GM12891 (cell line): ENCODE measurements around the gene PCBP3.

Experiments used
- POLR2A ChIP-seq: IDR thresholded peaks from 2 replicates; pipeline ENCODE4 v1.6.1; 2011; ENCODE audit warnings: low read depth, low read length, control low read depth
- SPI1 ChIP-seq: IDR thresholded peaks from 2 replicates; pipeline ENCODE4 v1.6.1; 2011; ENCODE audit warnings: low read depth, low read length, control low read depth

- no peak for TF ChIP-seq POLR2A
- no peak for TF ChIP-seq SPI1
Measured at GRCh38 chr21:45761704-45762103, 118.2 kb downstream of the PCBP3 start.
